Panc1 (cell line): ENCODE data around the gene RNF38. TPM values are rescaled to one million over a fixed set of nuclear protein-coding genes. Genes with fewer than 3 reads are reported as not detected.

Source experiments
- ATAC-seq: fragments of 200-7000 bp; cut with Tn5 transposase; 2 replicates; pipeline ENCODE4 v1.9.1; 2020; ENCODE audit warnings: mild to moderate bottlenecking, moderate library complexity
- BruUV-seq: library from RNA; stranded (reverse); fragments of 400-500 nt; replicated peaks from 2 replicates; lab custom pipeline; 2021; lab: Mats Ljungman, UMichigan
- CTCF ChIA-PET: fragments of 300-600 bp; sonication (Branson Sonifier 250); formaldehyde crosslinking; loops from one replicate; lab custom pipeline; 2022; ENCODE audit warnings: antibody characterized with exemption; lab: Charles Lee
- POLR2A ChIA-PET: fragments of 300-600 bp; sonication (Branson Sonifier 250); formaldehyde crosslinking; loops from one replicate; lab custom pipeline; 2022; ENCODE audit warnings: antibody characterized with exemption; lab: Charles Lee
- DNase-seq: peaks from one replicate; pipeline ENCODE4 v3.0.0-alpha.2; 2010; ENCODE audit warnings: low read depth, low spot score
- H3K27ac ChIP-seq: 2 replicates; pipeline ENCODE4 v1.5.1; 2011; ENCODE audit warnings: mild to moderate bottlenecking, low read length, inconsistent platforms
- H3K27me3 ChIP-seq: fragments of 200-500 bp; sonication (Bioruptor generic); 2 replicates; pipeline ENCODE4 v1.6.0; 2014; ENCODE audit warnings: low read length, inconsistent platforms; ENCODE audit not compliant: control insufficient read depth, insufficient read depth
- H3K36me3 ChIP-seq: fragments of 200-500 bp; sonication (Bioruptor generic); 2 replicates; pipeline ENCODE4 v1.5.1; 2014; ENCODE audit warnings: inconsistent platforms, mild to moderate bottlenecking, low read length, moderate library complexity; ENCODE audit not compliant: control insufficient read depth, insufficient read depth
- H3K4me1 ChIP-seq: 2 replicates; pipeline ENCODE4 v1.5.1; 2011; ENCODE audit warnings: inconsistent platforms, mild to moderate bottlenecking, low read length, moderate library complexity; ENCODE audit not compliant: control insufficient read depth, insufficient read depth
- H3K4me3 ChIP-seq, 2 experiments: 2 replicates each; pipeline ENCODE4 v1.5.1; 2011 to 2012; ENCODE audit warnings: low read depth in 2 of 2, low read length in 2 of 2, mild to moderate bottlenecking in 2 of 2, inconsistent platforms in 1 of 2, moderate library complexity in 1 of 2
- H3K9me3 ChIP-seq: fragments of 200-500 bp; sonication (Bioruptor generic); 2 replicates; pipeline ENCODE4 v1.5.1; 2014; ENCODE audit warnings: low read depth, mild to moderate bottlenecking, inconsistent platforms, low read length, moderate library complexity; ENCODE audit not compliant: control insufficient read depth, insufficient read depth
- POLR2AphosphoS5 ChIP-seq: IDR thresholded peaks from 2 replicates; pipeline ENCODE4 v1.6.1; 2012; ENCODE audit warnings: mild to moderate bottlenecking, low read depth, low read length, moderate library complexity
- SIN3A ChIP-seq: IDR thresholded peaks from 2 replicates; pipeline ENCODE4 v1.6.1; 2012; ENCODE audit warnings: low read depth, mild to moderate bottlenecking, low read length, moderate library complexity, borderline replicate concordance; ENCODE audit not compliant: insufficient read depth
- TCF7L2 ChIP-seq: IDR thresholded peaks from 2 replicates; pipeline ENCODE4 v1.6.1; 2011; ENCODE audit warnings: mild to moderate bottlenecking, low read depth, low read length, inconsistent platforms
- in situ Hi-C: cut with HindIII; loops from 2 replicates; pipeline ENCODE4 v1.10.0; 2016; ENCODE audit warnings: low sequenced_read_pairs, low pct_unique_long_range_greater_than_20kb
- intact Hi-C: fragments of 100-400 bp; cut with micrococcal nuclease; formaldehyde crosslinking; loops from one replicate; pipeline ENCODE4 v1.10.0; 2022; ENCODE audit not compliant: unreplicated experiment
- total RNA-seq: library from RNA; stranded (reverse); gene quantifications from one replicate; pipeline ENCODE4 v1.2.1, GENCODE V29; 2021; ENCODE audit not compliant: unreplicated experiment
- TF ChIP-seq, protein P1 (sequence below): fragments of 450-650 bp; IDR thresholded peaks from 2 replicates; pipeline ENCODE4 v1.5.1; 2017; ENCODE audit warnings: mild to moderate bottlenecking
- TF ChIP-seq, protein P2 (sequence below), 2 experiments: IDR thresholded peaks; 2 replicates each; pipeline ENCODE4 v1.6.1; 2011 to 2012; ENCODE audit warnings: low read depth in 2 of 2, control low read depth in 1 of 2, low read length in 1 of 2, mild to moderate bottlenecking in 1 of 2, moderate library complexity in 1 of 2; ENCODE audit not compliant: insufficient read depth in 1 of 2

Gene RNF38
- total RNA-seq, 1 experiment from 2014 or later: 78.0 TPM

DNA sequence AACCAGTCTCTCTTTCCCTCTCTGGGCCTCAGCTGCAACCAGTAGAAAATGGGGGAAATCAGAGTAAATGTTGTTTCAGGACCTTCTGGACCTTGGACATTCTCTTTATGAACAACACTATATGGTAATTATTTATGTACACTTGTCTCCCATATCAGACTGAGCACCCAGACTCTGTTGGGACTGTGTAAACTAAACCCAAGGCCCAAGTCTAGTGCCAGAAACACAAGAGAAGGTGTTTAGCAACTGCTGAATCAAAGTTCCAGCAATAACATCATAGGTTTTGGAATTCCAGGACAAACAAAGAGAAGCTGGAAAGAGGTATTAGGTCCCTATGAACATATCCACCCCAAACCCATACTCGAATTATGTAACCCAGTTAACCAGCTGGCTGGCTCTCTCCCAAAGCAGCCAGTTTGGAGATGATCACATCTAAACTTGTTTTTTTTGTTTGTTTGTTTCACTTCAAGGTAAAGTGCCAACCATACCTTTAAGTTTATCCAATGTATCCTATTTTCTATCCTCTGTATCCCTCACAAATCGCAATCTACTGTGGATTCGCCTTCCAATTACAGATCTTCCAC lies 1.9 kb upstream of the RNF38 start:
- TF ChIP-seq POLR2AphosphoS5 (no peak), TCF7L2 (no peak), SIN3A (no peak)
- TF ChIP-seq, protein P1, sequence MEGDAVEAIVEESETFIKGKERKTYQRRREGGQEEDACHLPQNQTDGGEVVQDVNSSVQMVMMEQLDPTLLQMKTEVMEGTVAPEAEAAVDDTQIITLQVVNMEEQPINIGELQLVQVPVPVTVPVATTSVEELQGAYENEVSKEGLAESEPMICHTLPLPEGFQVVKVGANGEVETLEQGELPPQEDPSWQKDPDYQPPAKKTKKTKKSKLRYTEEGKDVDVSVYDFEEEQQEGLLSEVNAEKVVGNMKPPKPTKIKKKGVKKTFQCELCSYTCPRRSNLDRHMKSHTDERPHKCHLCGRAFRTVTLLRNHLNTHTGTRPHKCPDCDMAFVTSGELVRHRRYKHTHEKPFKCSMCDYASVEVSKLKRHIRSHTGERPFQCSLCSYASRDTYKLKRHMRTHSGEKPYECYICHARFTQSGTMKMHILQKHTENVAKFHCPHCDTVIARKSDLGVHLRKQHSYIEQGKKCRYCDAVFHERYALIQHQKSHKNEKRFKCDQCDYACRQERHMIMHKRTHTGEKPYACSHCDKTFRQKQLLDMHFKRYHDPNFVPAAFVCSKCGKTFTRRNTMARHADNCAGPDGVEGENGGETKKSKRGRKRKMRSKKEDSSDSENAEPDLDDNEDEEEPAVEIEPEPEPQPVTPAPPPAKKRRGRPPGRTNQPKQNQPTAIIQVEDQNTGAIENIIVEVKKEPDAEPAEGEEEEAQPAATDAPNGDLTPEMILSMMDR: no peak
- TF ChIP-seq, protein P2, sequence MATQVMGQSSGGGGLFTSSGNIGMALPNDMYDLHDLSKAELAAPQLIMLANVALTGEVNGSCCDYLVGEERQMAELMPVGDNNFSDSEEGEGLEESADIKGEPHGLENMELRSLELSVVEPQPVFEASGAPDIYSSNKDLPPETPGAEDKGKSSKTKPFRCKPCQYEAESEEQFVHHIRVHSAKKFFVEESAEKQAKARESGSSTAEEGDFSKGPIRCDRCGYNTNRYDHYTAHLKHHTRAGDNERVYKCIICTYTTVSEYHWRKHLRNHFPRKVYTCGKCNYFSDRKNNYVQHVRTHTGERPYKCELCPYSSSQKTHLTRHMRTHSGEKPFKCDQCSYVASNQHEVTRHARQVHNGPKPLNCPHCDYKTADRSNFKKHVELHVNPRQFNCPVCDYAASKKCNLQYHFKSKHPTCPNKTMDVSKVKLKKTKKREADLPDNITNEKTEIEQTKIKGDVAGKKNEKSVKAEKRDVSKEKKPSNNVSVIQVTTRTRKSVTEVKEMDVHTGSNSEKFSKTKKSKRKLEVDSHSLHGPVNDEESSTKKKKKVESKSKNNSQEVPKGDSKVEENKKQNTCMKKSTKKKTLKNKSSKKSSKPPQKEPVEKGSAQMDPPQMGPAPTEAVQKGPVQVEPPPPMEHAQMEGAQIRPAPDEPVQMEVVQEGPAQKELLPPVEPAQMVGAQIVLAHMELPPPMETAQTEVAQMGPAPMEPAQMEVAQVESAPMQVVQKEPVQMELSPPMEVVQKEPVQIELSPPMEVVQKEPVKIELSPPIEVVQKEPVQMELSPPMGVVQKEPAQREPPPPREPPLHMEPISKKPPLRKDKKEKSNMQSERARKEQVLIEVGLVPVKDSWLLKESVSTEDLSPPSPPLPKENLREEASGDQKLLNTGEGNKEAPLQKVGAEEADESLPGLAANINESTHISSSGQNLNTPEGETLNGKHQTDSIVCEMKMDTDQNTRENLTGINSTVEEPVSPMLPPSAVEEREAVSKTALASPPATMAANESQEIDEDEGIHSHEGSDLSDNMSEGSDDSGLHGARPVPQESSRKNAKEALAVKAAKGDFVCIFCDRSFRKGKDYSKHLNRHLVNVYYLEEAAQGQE (IDR thresholded peaks at IDR 0.05; ENCODE audit: insufficient read depth in 1 of 2, low read depth in 2 of 2, low read length in 1 of 2): no peak
- BruUV-seq: no TSS peak

DNA sequence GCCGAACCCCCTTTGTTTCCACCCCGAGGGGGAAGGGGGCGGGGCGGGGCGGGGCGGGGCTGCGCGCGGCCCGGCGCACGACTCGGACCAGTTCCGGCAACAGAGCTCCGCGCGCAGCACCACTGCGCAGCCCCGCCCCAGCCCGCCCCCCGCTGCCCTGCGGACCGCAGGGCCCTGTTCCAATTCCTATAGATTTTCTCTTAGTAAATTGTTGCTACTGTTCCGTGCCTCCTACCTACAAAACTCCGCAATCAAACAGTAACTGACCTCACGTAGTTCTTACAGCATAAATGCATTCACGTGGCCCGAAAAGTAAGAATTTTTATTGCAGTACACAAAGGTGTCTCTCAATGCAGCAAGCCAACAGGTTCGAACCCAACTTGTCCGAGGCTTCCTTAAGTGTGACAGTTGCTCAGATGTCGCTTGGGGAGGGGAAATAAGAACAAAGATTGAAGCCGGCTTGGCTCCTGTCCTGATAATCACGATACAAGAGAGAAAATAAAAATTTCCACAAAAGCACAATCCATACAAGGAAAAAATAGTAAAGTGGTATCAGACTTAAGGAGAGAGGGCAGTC lies 1.2 kb upstream of the RNF38 start:
- no peaks in the 10 kb centered on the region for H3K36me3 ChIP-seq
- intact Hi-C loops: no loop called here
- DNase-seq (peak; percentile 54), ATAC-seq (peak; percentile 87)
- H3K4me1 ChIP-seq: peaks cover 29% of the 10 kb centered on the region
- CTCF ChIA-PET: interaction anchor here (0.8 kb wide), 1 partner anchor 30 kb away, joined by 8 read pairs; no protein-coding TSS in a partner anchor
- peak overlapping the region; percentile 79 to 90 for H3K4me3 ChIP-seq
- no peaks in the 10 kb centered on the region; the same call in 1 of the 2 replicates for H3K9me3 ChIP-seq
- TF ChIP-seq TCF7L2 (no peak), SIN3A (no peak), POLR2AphosphoS5 (no peak)
- TF ChIP-seq, protein P1: no peak
- TF ChIP-seq, protein P2 (IDR thresholded peaks at IDR 0.05; ENCODE audit: insufficient read depth in 1 of 2, low read depth in 2 of 2, low read length in 1 of 2): no peak
- POLR2A ChIA-PET: interaction anchor here (0.6 to 1.5 kb wide), 4 partner anchors 40 to 356 kb away, joined by 5 to 15 read pairs (median 8); no protein-coding TSS in a partner anchor
- peak overlapping the region; percentile 82 for H3K27ac ChIP-seq
- in situ Hi-C loops: no loop called here
- no TSS peak for BruUV-seq
- no peaks in the 10 kb centered on the region for H3K27me3 ChIP-seq

More for the DNA sequence above, 1.9 kb upstream of the RNF38 start:
- Histone ChIP-seq H3K9me3 (no peaks in the 10 kb centered on the region; the same call in 1 of the 2 replicates), H3K4me3 (peak overlapping the region; percentile 79 to 90; a peak in 2 of 4 replicates), H3K27ac (peak overlapping the region; percentile 82), H3K4me1 (peaks cover 29% of the 10 kb centered on the region), H3K36me3 (no peaks in the 10 kb centered on the region), H3K27me3 (no peaks in the 10 kb centered on the region)
- intact Hi-C loops: no loop called here
- no peak for DNase-seq
- ChIA-PET POLR2A (interaction anchor here (0.7 kb wide), 1 partner anchor 9 kb away, joined by 3 read pairs; no protein-coding TSS in a partner anchor), CTCF (interaction anchor here (1.5 kb wide), 1 partner anchor 154 kb away, joined by 3 read pairs; no protein-coding TSS in a partner anchor)
- no peak for ATAC-seq
- in situ Hi-C loops: no loop called here
